Activated naive CD4-positive, alpha-beta T cell treated with anti-CD3 and anti-CD28 coated beads, Interleukin-2, amount 50 U/mL, for 72 hours (primary cell): ENCODE measurements around the gene ORAI3. TPM values are rescaled to one million over a fixed set of nuclear protein-coding genes. Genes with fewer than 3 reads are reported as not detected.

Experiments used
- ATAC-seq, 2 donors: fragments of 150-1000 bp; cut with Tn5 transposase; 2 replicates each; pipeline ENCODE4 v1.10.0; 2021; ENCODE audit warnings: mild to moderate bottlenecking in 2 of 2, moderate library complexity in 2 of 2
- DNase-seq, 2 donors: peaks; one replicate each; pipeline ENCODE4 v3.0.0; 2021 to 2022; ENCODE audit warnings: low spot score in 2 of 2
- H3K27ac Mint-ChIP-seq, 2 donors: one replicate each; pipeline ENCODE4 v1.8.0; 2022; ENCODE audit warnings: mild to moderate bottlenecking in 2 of 2, mixed read lengths in 2 of 2
- H3K36me3 Mint-ChIP-seq, 2 donors: one replicate each; pipeline ENCODE4 v1.8.0; 2022; ENCODE audit warnings: mixed read lengths in 2 of 2
- H3K9me3 Mint-ChIP-seq, 2 donors: one replicate each; pipeline ENCODE4 v1.8.0; 2022; ENCODE audit warnings: mixed read lengths in 2 of 2
- total RNA-seq, 2 donors: library from RNA; stranded (reverse); gene quantifications; one replicate each; pipeline ENCODE4 v1.2.3, GENCODE V29; 2022

Gene ORAI3
- total RNA-seq, 2 donors from 2014 or later, result 7.3 to 17.1 TPM

DNA sequence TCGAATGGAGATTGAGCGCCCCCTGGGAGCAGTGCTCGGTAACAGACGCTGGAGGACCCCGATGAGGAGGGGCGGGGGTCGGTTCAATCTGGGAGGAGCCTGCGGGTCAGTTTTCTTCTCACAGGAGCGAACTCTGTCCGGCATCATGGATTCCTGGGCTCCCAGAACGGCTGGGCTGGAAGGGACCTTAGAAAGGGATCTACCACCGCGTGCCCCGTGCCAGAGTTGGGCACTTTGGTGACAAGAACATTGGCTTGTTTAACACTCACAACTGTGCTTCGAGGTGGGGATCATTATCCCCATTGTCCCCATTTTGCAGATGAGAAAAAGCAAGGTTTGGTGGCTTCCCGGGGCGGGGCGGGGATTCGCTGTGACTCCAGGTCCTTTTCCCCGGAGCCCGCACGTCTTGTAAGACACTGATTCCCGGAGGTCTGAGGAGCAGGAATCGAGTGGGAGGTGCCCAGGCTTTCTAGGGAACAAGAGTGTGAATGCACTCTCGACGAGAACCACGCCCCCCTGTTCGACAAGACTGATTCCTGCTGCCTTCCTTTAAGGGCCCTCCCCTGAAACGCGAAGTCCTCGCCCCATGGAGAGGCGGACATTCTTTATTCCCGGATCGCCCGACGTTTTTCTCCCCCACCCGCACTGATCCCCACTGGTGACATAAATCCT lies 27.0 kb upstream of the ORAI3 start:
- Mint-ChIP-seq H3K27ac (peak overlapping the region; percentile 97 to 100), H3K9me3 (no peaks in the 10 kb centered on the region), H3K36me3 (peaks cover 0 to 5% of the 10 kb centered on the region in 2 donors)
- ATAC-seq, result peak; percentile 4 to 6
- peak; percentile 80 to 91 for DNase-seq

DNA sequence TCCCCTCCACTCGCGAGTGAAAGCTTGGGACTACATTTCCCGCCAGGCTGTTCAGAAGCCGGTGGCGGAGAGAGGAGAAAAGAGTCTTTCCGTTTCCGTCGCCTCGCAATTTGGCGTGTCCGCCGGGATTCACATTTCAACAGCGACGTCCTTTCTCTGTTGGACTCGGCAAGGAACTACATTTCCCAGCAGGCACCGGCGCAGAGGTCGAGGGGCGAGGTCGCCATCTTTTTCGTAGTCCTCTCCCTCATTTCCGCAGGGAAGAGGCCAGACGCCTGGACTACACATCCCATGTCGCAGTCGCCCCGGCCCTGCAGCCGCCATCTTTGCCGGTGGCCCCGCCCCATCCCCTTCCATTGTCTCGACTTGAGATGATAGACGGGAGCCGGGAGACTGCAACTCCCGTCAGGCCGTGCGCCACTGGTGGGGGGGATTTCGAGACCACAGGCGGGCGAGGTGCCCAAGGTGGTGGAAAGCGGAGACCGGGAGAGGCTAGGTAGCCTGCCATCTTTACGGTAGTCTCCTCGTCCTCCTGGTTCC lies 26.4 kb upstream of the ORAI3 start:
- Mint-ChIP-seq H3K36me3 (peaks cover 0 to 5% of the 10 kb centered on the region in 2 donors), H3K27ac (peak overlapping the region; percentile 97 to 100), H3K9me3 (no peaks in the 10 kb centered on the region)
- ATAC-seq (peak; percentile 84 to 85), DNase-seq (peak; percentile 99)

DNA sequence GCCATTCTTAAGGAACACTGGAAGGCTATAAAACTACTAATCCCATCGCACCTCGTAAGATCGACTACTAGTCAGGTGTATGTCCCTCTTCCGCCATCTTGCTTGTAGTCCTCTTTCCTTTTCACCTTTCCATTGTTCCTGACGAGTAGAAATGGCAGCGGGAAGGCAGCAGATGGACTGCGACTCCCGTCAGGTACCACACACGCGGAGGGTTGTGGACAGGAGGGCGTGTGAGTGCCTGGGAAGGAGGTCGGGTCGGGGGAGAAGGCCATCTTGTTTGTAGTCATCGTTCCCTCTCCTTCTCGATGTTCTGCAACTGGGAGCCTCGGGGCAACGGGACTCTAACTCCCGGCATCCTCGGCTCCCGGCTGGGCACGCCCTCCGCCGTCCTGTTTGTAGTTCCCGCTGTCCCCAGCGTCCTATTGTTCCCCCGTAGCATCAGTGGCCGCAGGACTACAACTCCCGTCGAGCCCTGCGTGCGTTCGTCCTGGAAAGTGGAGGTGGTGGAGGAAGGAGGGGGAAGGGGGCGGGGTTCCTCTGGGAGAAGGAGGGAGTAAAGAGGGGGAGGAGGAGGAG lies 25.8 kb upstream of the ORAI3 start:
- H3K27ac Mint-ChIP-seq, result peak overlapping the region; percentile 97 to 100
- DNase-seq (peak; percentile 92 to 95), ATAC-seq (peak; percentile 82 to 85)
- peaks cover 0 to 5% of the 10 kb centered on the region in 2 donors for H3K36me3 Mint-ChIP-seq
- H3K9me3 Mint-ChIP-seq, result no peaks in the 10 kb centered on the region

DNA sequence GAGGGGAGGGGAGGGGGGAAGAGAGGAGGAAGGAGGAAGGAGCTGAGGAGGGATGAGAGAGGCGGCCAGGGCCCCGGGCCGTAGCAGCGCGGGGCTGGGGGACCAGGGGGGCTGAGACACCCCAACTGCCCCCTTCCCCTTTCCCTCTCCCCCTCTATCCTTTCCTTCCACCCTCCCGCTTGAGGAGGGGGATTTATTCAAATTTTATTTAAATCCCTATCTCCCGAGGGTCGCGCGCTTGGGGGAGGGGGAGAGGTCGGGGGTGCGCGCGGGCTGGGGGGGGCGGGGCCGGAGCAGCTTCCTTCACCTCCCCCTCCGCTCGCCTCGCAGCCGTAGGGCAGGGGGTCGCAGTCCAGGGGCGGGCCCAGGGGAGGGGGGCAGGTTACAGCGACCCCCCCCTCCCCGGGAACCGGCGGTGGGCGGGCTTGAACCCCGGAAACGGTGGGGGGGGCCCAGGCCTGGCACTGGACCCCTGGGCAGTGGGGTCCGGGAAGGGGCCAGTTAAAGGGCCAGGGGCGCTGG lies 25.3 kb upstream of the ORAI3 start, which contains the start of gene FBXL19:
FBXL19 (plus strand) TSS at position 19 of the 522 bp plus-strand sequence. CDS start 2,183 bp downstream, outside the sequence.
- ATAC-seq, result no peak
- DNase-seq, result no peak
- peak within 1 kb of the TSS; percentile 97 to 100 for H3K27ac Mint-ChIP-seq
- peaks cover 0 to 5% of the 10 kb centered on the region in 2 donors for H3K36me3 Mint-ChIP-seq
- no peaks in the 10 kb centered on the region for H3K9me3 Mint-ChIP-seq

DNA sequence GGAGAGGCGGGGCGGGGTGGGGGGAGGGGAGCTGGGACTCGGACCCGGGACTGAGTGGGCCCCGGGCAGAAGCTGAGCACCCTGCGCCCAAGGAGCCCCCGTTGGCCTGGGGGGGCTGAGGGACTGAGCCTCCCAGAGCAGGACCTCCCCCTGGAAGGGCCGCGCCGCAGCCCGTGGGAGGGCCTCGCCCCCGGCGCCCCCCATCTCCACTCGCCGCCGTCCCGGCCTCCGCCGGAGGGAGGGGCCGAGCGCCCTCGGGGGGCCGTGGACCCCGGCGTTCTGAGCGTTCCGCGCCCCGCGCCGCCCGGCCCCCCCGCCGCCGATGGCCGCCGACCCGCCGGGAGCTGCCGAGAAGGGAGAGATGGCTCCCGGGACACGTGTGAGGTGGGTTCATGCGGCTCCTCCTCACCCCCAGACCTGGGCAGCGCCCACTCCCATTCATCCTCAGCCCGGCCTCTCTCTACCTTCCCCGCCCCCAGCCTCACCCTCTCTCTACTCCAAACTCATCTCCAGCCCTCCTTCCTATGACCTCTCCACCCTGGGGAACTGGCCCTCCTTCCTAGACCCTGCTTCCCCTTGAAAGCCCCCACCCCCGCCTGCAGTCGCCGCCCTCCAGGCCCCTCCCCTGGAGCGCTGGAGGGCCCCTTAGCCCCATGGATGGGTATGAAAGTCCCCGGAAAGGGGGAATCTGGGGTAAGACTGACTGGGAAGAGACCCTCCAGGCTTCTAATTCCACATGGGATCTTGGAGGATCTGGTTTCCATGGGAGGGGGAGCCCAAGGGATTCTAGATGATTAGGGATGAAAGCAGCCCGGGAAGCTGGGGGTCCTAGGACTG lies 24.6 kb upstream of the ORAI3 start:
- no peak for DNase-seq
- H3K27ac Mint-ChIP-seq, result peak overlapping the region in 1 of 2 donors; percentile 63
- no peak for ATAC-seq
- no peaks in the 10 kb centered on the region for H3K9me3 Mint-ChIP-seq
- H3K36me3 Mint-ChIP-seq, result peaks cover 0 to 5% of the 10 kb centered on the region in 2 donors

DNA sequence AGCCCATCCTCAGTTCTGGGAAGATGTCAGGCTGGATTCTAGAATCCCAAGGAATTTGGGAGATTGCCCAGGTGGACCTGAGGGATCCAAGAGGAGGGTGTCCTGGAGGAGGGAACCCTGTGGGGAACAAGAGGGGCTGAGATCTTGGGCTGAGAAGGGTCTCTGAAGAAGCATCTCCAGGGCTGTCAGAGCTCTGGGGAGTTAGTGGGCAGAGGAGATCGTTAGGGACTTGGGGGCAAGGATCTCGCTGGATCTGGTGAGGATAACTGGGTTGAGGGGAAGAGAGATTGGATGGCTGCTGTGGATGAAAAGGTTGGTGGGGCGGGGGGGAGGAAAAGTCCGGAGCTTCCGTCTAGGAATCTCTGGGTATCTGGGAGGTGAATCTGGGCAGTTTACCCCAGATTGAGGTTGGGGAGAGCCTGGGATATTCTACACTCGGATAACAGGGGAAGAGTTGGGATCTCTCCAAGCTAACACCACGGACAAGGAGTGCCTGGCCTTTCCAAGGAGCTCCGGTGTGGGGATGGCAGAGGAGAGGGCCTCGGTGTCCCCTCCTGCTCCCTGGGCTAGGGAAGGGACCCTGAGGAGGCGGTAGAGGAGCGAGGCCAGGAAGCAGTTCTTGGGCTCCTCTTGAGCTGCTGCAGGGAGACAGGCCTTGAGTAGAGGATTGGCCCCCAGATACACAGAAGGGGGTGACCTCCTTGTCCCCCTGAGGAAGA lies 23.8 kb upstream of the ORAI3 start:
- Mint-ChIP-seq H3K9me3 (no peaks in the 10 kb centered on the region), H3K27ac (peak overlapping the region in 1 of 2 donors; percentile 15), H3K36me3 (peaks cover 0 to 5% of the 10 kb centered on the region in 2 donors)
- no peak for ATAC-seq
- no peak for DNase-seq

DNA sequence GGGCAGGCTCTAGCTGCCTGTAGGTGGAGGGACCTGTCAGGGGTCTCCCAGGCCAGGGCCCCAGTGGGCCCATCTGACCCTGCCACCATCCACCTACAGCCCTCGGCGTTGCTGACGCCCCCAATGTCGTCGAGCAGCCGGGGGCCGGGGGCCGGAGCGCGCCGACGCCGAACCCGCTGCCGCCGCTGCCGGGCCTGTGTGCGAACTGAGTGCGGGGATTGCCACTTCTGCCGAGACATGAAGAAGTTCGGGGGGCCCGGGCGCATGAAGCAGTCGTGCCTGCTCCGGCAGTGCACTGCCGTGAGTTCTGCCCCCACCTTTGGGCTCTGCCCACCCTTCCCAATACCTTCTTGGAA lies 23.3 kb upstream of the ORAI3 start:
- no peaks in the 10 kb centered on the region for H3K9me3 Mint-ChIP-seq
- ATAC-seq, result no peak
- peaks cover 0 to 5% of the 10 kb centered on the region in 2 donors for H3K36me3 Mint-ChIP-seq
- H3K27ac Mint-ChIP-seq, result peak overlapping the region in 1 of 2 donors; percentile 20
- no peak for DNase-seq

DNA sequence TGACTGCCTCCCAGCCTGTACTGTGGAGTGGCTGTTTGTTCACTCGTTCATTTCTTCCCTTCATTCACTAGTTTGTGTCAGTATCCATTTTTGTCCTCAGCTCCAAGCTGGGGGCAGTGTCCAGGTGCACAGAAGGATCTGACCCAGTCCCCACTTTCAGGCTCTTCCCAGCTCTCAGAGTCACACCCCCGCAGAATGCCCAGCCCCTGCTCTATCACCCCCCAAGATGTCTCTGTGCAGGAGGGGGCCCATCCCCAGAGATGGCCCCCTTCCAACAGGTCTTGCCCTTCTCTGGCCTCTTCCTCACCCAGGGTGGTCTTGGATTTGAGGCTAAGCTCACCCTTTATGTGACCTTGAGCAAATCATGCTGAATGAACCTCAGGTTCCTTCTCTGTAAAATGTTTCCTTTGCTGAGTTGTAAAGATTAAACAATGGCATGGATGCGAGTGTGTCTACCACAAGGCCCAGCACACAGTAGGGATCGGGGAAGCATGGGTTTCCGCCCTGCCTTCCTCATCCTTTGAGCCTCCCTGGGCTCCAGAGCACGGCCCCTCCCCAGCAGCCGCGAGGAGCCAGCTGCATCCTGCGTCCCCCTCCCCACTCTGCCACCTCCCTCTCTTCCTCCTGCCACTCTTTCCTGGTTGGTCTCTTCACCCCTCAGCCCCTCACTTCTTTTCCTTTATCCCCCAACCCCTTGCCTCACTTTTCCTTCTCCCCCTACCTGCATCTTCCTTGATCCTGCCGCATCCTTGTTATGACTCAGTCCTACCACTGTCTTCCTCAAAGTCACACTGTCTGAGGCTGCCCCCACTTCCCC lies 22.7 kb upstream of the ORAI3 start:
- Mint-ChIP-seq H3K27ac (peak overlapping the region; percentile 20 to 73), H3K9me3 (no peaks in the 10 kb centered on the region), H3K36me3 (peaks cover 0 to 5% of the 10 kb centered on the region in 2 donors)
- DNase-seq, result no peak
- no peak for ATAC-seq

DNA sequence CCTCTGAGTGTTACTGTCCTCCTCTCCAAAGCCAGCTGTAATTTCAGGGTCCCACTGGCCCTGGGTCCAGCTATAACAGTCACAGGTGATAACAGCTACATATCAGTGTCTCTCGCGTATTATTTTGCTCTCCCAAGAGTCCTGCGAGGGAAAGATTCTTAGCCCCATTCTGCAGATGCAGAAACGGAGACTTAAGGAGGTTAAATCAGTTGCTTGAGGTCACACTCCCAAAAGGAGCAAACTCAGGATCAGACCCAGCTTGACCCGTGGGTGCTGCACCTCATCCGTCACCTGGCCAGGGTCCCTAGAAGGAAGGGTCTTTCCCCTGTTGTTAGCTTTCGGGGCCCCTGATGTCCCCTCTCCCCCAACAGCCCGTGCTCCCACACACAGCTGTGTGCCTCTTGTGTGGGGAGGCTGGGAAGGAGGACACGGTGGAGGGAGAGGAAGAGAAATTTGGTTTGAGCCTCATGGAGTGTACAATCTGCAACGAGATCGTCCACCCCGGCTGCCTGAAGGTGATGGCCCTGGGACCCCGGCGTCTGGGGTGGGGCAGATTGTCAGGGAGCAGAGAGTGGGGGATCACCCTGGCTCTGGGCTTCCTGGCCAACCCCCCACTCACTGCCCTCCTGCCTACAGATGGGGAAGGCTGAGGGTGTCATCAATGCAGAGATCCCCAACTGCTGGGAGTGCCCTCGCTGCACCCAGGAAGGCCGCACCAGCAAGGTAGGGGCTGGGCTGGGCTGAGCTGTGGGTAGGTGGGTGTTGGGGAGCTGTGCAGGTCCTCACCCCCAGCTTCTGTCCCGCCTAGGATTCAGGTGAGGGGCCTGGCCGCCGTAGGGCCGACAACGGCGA lies 21.7 kb upstream of the ORAI3 start:
- DNase-seq, result no peak
- ATAC-seq, result no peak
- H3K9me3 Mint-ChIP-seq, result no peaks in the 10 kb centered on the region
- peak overlapping the region in 1 of 2 donors; percentile 48 for H3K27ac Mint-ChIP-seq
- H3K36me3 Mint-ChIP-seq, result peaks cover 0 to 5% of the 10 kb centered on the region in 2 donors

DNA sequence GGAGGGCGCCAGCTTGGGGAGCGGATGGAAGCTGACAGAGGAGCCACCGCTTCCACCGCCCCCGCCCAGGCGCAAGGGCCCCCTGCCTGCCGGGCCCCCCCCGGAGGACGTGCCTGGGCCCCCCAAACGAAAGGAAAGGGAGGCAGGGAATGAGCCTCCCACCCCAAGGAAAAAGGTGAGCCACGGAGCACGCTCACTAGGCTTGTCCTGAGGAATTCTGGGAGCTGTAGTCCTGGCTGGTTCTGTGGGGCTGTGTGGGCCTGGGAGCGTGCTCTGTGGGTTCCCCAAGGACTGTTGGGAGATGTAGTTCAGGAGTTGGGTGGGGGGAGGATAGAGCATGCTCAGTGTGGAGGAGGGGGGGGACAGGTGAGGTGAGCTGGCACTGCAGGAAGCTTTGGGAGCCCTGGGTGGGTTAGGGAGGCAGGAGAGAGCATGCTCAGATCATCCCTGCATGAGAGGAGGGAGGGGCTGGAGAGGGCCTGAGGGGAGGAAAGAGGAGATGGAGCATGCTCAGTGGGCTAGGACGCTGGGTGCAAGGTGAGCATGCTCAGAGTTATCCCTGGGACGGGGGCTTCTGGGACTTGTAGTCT lies 21.0 kb upstream of the ORAI3 start:
- ATAC-seq (peak in 1 of 2 donors; percentile 18), DNase-seq (no peak)
- no peak overlapping the region for H3K27ac Mint-ChIP-seq
- H3K36me3 Mint-ChIP-seq, result peaks cover 4 to 9% of the 10 kb centered on the region in 2 donors
- H3K9me3 Mint-ChIP-seq, result no peaks in the 10 kb centered on the region

DNA sequence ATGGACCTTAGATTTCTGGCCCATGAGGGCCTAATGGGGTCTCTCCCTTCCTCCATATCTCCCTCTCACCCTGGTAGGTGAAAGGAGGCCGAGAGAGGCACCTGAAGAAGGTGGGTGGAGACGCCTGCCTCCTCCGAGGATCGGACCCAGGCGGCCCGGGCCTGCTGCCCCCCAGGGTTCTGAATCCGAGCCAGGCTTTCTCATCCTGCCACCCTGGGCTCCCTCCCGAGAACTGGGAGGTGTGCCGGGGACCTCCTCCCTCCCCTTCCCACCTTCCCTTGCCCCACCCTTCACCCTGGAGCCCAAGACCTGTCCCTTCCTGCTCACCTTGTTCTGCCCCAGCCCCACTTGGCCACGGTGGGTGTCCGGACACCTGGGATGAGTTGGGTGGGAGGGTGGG lies 20.5 kb upstream of the ORAI3 start:
- peaks cover 4 to 5% of the 10 kb centered on the region in 2 donors for H3K36me3 Mint-ChIP-seq
- no peaks in the 10 kb centered on the region for H3K9me3 Mint-ChIP-seq
- ATAC-seq, result no peak
- H3K27ac Mint-ChIP-seq, result no peak overlapping the region
- no peak for DNase-seq

DNA sequence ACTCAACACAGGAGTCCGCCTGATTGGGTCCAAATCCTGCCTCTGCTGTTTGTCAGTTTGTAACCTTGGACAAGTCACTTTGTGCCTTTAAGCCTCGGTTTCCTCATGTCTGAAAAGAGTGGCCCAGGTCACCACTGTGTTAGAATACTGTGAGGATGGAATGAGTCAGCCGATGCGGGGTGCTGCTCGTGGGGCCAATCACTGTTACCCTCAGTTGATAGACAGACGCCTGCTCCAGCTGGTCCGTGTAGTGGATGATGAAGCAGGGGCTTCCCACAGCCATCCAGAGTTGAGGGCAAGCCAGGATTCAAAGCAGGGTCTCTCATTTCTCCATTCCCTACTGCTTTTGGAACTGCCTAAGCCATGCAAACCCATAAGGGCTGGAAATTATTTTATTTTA lies 19.7 kb upstream of the ORAI3 start:
- ATAC-seq (peak in 1 of 2 donors; percentile 47), DNase-seq (no peak)
- Mint-ChIP-seq H3K36me3 (peaks cover 4 to 5% of the 10 kb centered on the region in 2 donors), H3K27ac (no peak overlapping the region), H3K9me3 (no peaks in the 10 kb centered on the region)

DNA sequence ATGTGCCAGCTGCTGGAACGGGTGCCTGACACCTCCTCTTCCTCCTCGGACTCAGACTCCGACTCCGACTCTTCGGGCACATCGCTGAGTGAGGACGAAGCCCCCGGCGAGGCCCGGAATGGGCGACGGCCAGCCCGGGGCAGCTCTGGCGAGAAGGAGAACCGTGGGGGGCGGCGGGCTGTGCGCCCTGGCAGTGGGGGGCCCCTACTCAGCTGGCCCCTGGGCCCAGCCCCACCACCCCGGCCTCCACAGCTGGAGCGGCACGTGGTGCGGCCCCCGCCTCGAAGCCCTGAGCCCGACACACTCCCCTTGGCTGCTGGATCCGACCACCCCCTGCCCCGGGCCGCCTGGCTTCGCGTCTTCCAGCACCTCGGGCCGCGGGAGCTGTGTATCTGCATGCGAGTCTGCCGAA lies 18.7 kb upstream of the ORAI3 start:
- DNase-seq (no peak), ATAC-seq (no peak)
- Mint-ChIP-seq H3K27ac (no peak overlapping the region), H3K36me3 (peaks cover 4 to 5% of the 10 kb centered on the region in 2 donors), H3K9me3 (no peaks in the 10 kb centered on the region)

DNA sequence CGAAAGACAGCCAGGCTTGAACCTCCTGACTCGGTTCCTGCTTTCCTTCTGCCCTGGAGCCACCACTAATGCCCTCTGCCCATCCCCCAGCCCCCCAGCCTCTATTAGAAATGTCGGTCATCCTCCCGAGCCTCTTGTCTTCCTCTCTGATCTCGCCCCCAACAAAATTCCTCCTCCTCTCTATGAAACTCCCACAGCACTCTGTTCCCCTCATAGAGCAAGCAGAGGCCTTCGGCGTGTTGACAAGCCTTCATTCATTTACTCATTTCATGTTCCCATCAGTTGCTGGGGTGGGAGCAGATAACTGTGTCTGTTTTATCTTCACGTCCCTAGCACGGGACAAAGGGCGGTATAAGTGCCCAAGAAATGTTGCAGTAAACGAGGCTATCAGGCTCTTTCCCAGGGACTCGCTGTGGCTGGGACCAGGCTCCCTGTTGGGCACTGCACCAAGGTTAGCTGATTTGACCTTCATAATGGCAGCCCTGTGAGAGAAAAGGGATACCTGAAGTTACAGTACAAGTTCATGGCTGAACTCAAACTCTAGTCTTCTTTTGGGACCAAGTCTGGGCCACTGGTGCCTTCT lies 17.7 kb upstream of the ORAI3 start:
- peaks cover 4 to 5% of the 10 kb centered on the region in 2 donors for H3K36me3 Mint-ChIP-seq
- ATAC-seq (no peak), DNase-seq (no peak)
- no peak overlapping the region for H3K27ac Mint-ChIP-seq
- H3K9me3 Mint-ChIP-seq, result no peaks in the 10 kb centered on the region
